Measurements from ENCODE around the gene MDN1. TPM values are rescaled to one million over a fixed set of nuclear protein-coding genes. Genes with fewer than 3 reads are reported as not detected.
"Not testable (repeated sequence)": the region's sequence is repeated elsewhere in the genome, so short reads cannot be mapped to it uniquely, and the experiment has no call there.

The MDN1 gene
- total RNA-seq, 1 experiment from 2014 or later: 53.2 TPM

DNA sequence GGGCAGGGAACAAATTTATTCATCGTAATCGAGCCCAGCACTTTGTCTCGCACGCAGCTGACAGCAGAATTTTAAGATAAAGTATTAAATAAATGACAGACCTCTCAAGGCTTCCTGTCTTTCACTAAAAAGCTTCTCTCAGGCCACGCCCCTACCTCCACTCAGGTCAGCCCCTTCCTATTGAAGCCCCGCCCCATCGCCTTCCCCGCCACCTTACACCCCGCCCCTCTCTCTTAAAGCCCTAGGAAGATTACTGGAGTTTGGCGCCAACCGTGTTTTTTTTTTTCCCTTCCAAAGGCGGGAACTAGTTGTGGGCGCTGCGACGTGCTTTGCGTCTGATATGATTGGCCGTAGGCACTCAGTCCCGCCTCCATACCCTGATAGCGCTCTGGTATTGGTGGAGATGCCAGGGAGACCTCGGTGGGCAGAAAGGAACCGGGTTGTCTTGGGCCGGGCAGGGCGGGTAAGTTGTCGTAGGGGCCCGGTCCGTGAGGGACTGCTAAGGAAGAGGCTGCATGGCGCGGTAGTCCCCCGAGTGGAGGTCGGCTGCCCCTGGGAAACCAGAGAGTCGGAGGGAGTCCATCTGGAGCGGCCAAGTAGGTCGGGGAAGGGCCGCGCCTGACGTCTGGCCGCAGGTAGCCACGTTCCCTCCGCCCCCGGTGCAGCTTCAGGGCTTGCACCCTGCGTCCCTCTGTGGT is 10.0 kb upstream of the MDN1 start, which contains the start of gene CASP8AP2:
Gene CASP8AP2 (plus strand): TSS at position 409 of the 698 bp plus-strand sequence.
- H3K36me3 ChIP-seq (replicated peaks; ENCODE audit: control insufficient read depth, insufficient read depth, low read length): peaks cover 9% of the 10 kb centered on the region
- peak; percentile 94 for DNase-seq
- peak within 1 kb of the TSS; percentile 95 for H3K4me3 ChIP-seq (ENCODE audit: insufficient read depth, low read depth, low read length)
- no peaks in the 10 kb centered on the region for H3K27me3 ChIP-seq (ENCODE audit: control insufficient read depth, insufficient read depth, low read length)

DNA sequence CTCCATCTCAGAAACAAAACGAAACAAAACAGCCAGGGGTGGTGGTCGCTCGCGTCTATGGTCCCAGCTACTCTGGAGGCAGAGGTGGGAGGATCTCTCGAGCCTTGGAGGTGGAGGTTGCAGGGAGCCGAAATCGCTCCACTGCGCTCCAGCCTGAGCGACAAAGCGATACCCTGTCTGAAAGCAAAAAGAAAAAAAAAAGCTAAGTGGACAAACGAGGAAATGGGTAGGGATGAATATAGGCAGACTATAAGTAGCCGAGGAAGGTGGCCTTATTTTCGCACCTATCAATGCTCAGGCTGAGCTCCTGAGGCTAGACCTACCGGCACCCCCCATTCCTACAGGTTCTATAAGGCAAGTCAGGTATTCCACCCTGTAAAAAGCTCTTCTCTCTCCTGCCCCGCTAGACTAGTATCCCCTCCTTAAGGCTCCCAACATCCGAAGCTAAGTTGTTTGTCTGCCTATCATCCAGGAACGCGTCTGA is 9.4 kb upstream of the MDN1 start:
- Histone ChIP-seq H3K36me3 (replicated peaks; ENCODE audit: control insufficient read depth, insufficient read depth, low read length) (peaks cover 9% of the 10 kb centered on the region), H3K27me3 (ENCODE audit: control insufficient read depth, insufficient read depth, low read length) (no peaks in the 10 kb centered on the region), H3K4me3 (ENCODE audit: insufficient read depth, low read depth, low read length) (peak overlapping the region; percentile 50)
- peak; percentile 57 for DNase-seq

DNA sequence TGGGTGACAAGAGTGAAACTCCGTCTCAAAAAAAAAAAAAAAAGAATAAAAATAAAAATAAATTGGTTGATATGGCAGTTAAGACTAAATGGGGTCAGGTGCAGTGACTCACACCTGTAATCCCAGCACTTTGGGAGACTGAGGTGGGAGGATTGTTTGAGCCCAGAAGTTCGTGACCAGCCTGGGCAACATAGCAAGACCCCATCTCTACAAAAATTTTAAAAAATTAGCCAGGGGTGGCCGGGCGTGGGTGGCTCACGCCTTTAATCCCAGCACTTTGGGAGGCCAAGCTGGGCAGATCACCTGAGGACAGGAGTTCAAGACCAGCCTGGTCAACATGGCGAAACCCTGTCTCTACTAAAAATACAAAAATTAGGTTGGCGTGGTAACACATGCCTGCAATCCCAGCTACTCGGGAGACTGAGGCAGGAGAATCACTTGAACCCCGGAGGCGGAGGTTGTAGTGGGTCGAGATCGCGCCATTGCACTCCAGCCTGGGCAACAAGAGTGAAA is 8.9 kb upstream of the MDN1 start:
- H3K27me3 ChIP-seq (ENCODE audit: control insufficient read depth, insufficient read depth, low read length); DNase-seq; H3K36me3 ChIP-seq (replicated peaks; ENCODE audit: control insufficient read depth, insufficient read depth, low read length): not testable (repeated sequence)
- peak overlapping the region; percentile 50; the same call in 1 of the 2 replicates for H3K4me3 ChIP-seq (ENCODE audit: insufficient read depth, low read depth, low read length)

DNA sequence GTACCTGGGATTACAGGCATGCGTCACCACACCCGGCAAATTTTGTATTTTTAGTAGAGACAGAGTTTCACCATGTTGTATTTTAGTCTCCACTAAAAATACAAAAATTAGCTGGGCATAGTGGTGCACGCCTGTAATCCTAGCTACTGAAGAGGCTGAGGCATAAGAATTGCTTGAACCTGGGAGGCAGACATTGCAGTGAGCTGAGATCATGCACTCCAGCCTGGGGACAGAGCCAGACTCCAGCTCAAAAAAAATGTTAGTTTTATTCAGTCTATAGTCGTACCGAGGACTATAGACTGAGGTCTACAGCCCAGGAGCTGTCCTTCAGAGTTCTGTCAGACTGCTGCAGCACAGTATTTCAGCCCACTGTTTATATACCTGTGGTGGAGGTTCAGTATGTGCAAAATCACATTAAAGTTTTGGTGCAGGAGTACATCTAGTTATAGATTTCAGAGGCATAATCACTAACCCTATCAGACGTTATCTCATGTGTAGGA is 6.5 kb upstream of the MDN1 start:
- DNase-seq: no peak
- no peaks in the 10 kb centered on the region for H3K36me3 ChIP-seq (replicated peaks; ENCODE audit: control insufficient read depth, insufficient read depth, low read length)
- H3K27me3 ChIP-seq (ENCODE audit: control insufficient read depth, insufficient read depth, low read length): no peaks in the 10 kb centered on the region
- no peak overlapping the region for H3K4me3 ChIP-seq (ENCODE audit: insufficient read depth, low read depth, low read length)

DNA sequence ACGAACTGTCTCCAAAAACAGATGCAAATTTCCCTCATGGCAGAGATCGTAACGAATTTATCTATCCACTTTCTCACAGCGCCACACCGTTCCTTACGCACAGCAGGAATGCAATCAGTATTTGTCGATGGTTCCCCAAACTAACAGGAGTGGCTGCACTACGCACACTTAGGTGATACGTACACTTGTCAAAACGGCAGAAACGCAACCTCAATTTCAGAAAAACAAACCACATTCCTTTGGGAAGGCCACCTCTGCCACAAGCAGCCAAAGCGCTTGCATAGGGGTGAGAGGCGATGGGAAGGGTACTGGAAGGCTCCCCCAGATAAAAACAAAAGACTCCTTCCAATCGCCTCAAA is 638 bp downstream of the MDN1 start:
- DNase-seq: no peak
- H3K4me3 ChIP-seq (ENCODE audit: insufficient read depth, low read depth, low read length): peak overlapping the region; percentile 99
- no peaks in the 10 kb centered on the region for H3K27me3 ChIP-seq (ENCODE audit: control insufficient read depth, insufficient read depth, low read length)
- H3K36me3 ChIP-seq (replicated peaks; ENCODE audit: control insufficient read depth, insufficient read depth, low read length): peaks cover 2% of the 10 kb centered on the region

DNA sequence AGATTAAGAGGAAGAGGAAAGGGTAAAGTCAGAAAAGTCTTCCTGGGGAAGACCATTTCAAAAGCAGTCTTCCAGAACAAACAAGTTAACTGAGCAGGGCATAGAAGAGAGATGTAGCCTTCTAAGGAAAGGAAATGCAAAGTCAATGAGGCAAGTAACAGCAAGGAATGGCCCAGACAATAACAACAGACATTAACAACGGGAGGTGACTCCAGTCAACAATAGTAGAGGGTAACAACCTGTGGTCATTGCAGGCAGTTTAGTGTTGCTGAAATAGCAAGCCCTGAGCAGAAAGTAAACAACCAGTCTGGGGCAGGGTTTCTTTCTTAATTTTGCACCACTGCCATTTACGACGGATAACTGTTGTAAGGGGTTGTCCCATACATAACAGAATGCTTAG is 2.1 kb downstream of the MDN1 start:
- H3K27me3 ChIP-seq (ENCODE audit: control insufficient read depth, insufficient read depth, low read length): no peaks in the 10 kb centered on the region
- peaks cover 2% of the 10 kb centered on the region for H3K36me3 ChIP-seq (replicated peaks; ENCODE audit: control insufficient read depth, insufficient read depth, low read length)
- peak; percentile 71 for DNase-seq
- H3K4me3 ChIP-seq (ENCODE audit: insufficient read depth, low read depth, low read length): peak overlapping the region; percentile 99

DNA sequence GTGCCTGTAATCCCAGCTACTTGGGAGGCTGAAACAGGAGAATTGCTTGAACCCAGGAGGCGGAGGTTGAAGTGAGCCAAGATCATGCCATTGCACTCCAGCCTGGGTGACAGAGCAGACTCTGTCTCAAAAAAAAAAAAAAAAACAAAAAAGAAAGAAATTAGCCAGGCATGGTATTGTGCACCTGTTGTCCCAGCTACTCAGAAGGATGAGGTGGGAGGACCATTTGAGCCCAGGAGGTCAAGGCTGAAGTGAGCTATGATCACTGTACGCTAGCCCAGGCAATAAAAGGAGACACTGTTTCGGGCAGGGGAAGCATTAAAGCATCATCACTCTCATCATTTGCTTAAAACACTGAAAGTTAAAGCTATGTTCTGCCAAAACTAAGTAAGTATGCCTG is 6.2 kb downstream of the MDN1 start:
- not testable (repeated sequence) for H3K27me3 ChIP-seq (ENCODE audit: control insufficient read depth, insufficient read depth, low read length); H3K36me3 ChIP-seq (replicated peaks; ENCODE audit: control insufficient read depth, insufficient read depth, low read length); H3K4me3 ChIP-seq (ENCODE audit: insufficient read depth, low read depth, low read length); DNase-seq

DNA sequence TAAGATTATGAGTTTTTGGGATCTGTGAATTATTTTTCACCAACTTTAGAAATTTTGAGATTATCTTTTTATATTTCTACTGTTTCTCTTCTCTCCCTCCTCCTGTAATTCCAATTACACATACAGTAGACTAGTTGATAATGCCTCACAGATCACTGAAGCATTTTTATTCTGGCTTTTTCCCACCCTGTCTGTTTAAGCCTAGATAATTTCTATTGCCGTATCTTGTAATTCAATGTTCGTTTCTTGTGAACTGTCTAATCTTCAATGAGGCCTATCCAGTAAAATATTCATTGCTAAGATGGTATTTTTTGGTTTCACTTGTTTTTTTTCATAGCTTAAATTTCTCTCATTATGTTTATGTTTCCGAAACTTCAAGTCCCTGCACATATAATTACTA is 12.0 kb downstream of the MDN1 start:
- Histone ChIP-seq H3K4me3 (ENCODE audit: insufficient read depth, low read depth, low read length) (no peak overlapping the region), H3K36me3 (replicated peaks; ENCODE audit: control insufficient read depth, insufficient read depth, low read length) (peaks cover 3% of the 10 kb centered on the region), H3K27me3 (ENCODE audit: control insufficient read depth, insufficient read depth, low read length) (no peaks in the 10 kb centered on the region)
- DNase-seq: no peak

DNA sequence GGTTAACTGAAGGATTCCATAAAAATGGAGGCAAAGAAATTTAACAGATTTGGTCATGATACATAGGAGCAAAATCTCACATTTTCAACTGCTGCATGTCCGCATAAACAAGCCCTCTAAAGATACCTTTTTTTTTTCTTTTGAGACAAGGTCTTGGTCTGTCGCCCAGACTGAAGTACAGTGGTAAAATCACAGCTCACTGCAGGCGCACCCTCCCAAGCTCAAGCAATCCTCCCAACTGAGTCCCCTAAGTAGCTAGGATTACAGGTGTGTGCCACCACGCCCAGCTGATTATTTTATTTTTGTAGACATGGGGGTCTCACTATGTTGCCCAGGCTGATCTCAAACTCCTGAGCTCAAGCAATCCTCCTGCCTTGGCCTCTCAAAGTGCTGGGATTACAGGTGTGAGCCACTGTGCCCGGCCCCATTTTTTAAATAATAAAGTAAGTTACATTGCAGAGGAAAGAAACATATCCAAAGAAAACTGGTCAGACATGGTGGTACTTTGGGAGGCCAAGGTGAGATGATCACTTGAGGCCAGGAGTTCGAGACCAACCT is 13.7 kb downstream of the MDN1 start:
- no peaks in the 10 kb centered on the region for H3K27me3 ChIP-seq (ENCODE audit: control insufficient read depth, insufficient read depth, low read length)
- no peak overlapping the region for H3K4me3 ChIP-seq (ENCODE audit: insufficient read depth, low read depth, low read length)
- DNase-seq: no peak
- H3K36me3 ChIP-seq (replicated peaks; ENCODE audit: control insufficient read depth, insufficient read depth, low read length): peaks cover 4% of the 10 kb centered on the region

DNA sequence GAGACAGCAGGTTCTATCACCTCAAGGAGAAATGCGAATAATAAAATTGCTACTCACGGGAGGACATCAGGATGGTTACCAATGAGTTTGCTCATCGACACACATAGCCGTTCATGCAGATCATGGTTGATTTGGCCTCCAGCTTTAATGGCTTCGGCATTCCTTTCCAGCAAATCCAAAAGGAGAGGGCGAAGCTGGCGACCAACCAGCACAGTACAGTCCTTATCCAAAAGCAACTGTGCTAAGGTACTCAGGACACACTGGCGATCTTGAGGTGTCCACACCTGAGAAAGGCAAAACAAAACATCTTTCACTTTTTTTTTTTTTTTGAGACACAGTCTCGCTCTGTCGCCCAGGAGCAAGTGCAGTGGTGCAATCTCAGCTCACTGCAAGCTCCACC is 16.3 kb downstream of the MDN1 start:
- peaks cover 6% of the 10 kb centered on the region for H3K36me3 ChIP-seq (replicated peaks; ENCODE audit: control insufficient read depth, insufficient read depth, low read length)
- DNase-seq: no peak
- no peak overlapping the region for H3K4me3 ChIP-seq (ENCODE audit: insufficient read depth, low read depth, low read length)
- no peaks in the 10 kb centered on the region for H3K27me3 ChIP-seq (ENCODE audit: control insufficient read depth, insufficient read depth, low read length)

DNA sequence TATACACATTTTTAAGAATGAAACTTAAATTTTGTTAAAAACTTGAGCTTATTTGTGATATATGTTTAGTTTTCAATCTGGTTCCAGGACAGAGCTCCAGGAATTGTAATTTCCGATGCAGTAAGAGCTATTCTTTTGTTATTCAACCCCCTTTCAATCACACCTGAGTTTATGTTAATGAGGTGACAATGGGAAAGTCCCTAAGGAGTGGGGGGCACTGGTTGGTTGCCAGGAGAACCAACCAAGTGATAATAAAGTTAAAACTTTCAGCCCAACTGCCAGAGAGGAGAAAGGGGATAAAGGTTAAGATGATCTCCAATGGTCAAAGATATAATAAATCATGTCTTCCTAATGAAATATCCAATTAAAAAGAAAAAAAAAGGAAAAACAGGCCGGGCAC is 19.8 kb downstream of the MDN1 start:
- Histone ChIP-seq H3K4me3 (ENCODE audit: insufficient read depth, low read depth, low read length) (no peak overlapping the region), H3K27me3 (ENCODE audit: control insufficient read depth, insufficient read depth, low read length) (no peaks in the 10 kb centered on the region), H3K36me3 (replicated peaks; ENCODE audit: control insufficient read depth, insufficient read depth, low read length) (peaks cover 7% of the 10 kb centered on the region)
- peak; percentile 79 for DNase-seq

DNA sequence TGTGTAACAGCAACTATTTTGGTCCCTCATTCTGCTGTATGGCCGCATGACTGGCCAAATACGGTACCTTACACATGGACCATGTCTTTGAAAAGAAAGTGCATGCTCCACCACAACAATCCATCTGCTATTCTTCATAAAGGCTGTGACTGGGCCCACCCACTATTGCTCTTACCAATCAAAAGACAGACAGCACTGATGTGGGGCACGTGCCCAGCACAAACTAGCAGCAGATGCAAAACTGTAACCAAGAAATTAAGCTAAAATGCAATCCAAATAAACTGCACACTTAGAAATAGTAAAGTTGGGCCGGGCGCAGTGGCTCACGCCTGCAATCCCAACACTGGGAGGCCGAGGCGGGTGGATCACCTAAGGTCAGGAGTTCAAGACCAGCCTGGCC is 20.5 kb downstream of the MDN1 start:
- no peak overlapping the region for H3K4me3 ChIP-seq (ENCODE audit: insufficient read depth, low read depth, low read length)
- DNase-seq: no peak
- H3K36me3 ChIP-seq (replicated peaks; ENCODE audit: control insufficient read depth, insufficient read depth, low read length): peaks cover 13% of the 10 kb centered on the region
- H3K27me3 ChIP-seq (ENCODE audit: control insufficient read depth, insufficient read depth, low read length): no peaks in the 10 kb centered on the region

DNA sequence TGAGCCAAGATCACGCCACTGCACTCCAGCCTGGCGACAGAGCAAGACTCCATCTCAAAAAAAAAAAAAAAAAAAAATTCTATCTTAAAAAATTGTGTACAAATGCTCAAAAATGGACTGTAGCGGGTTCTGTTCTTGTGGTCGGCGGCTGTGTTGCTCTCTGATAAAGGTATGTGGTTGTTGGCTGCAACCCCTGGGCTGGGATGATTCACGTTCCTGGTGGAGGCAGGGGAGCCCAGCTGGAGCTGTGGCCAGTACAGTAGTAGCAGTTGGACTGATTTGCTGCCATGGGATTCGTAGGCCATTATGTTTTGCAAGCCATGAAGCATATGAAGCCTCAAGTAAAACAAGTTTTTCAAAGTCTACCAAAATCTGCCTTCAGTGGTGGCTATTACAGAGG is 22.3 kb downstream of the MDN1 start:
- no peaks in the 10 kb centered on the region for H3K27me3 ChIP-seq (ENCODE audit: control insufficient read depth, insufficient read depth, low read length)
- no peak for DNase-seq
- no peak overlapping the region for H3K4me3 ChIP-seq (ENCODE audit: insufficient read depth, low read depth, low read length)
- peaks cover 24% of the 10 kb centered on the region for H3K36me3 ChIP-seq (replicated peaks; ENCODE audit: control insufficient read depth, insufficient read depth, low read length)

DNA sequence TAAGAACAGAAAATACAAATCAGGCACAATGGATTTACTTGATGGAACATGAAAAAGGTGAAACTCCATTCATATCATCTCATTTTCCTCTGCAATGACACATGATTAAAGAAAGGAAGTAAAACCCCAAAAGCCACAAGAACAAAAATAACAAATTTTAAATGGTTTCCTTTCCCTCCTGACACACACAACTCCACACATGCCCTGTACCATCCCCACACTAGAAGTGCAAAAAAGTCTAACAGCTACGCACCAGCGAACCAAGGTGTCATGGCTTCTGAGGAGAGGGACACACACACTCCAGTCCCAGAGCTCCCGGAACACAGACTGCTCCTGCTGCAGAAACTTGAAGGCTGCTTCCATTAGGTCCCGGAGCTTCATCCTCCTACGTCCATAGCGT is 25.3 kb downstream of the MDN1 start:
- Histone ChIP-seq H3K36me3 (replicated peaks; ENCODE audit: control insufficient read depth, insufficient read depth, low read length) (peaks cover 38% of the 10 kb centered on the region), H3K27me3 (ENCODE audit: control insufficient read depth, insufficient read depth, low read length) (no peaks in the 10 kb centered on the region), H3K4me3 (ENCODE audit: insufficient read depth, low read depth, low read length) (no peak overlapping the region)
- DNase-seq: no peak

DNA sequence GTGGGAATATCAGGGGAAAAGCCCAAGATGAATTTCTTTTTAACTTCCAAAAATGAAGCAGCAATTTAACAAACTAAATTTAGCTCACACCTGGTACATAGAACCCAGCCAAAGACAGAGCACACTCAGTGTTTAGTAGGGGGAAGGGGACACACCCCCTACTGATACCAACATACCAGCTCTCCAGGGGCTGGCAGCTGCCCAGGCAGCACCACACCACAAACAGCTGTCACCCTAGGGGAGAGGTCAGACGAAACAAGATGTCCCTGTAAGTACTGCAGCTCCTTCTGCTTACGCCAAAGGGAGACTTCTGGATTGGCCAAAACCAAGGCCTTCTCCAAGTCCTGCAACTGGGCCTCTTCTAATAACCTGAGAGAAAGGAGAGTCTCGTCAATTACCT is 26.0 kb downstream of the MDN1 start:
- DNase-seq: no peak
- H3K27me3 ChIP-seq (ENCODE audit: control insufficient read depth, insufficient read depth, low read length): no peaks in the 10 kb centered on the region
- H3K4me3 ChIP-seq (ENCODE audit: insufficient read depth, low read depth, low read length): no peak overlapping the region
- peaks cover 35% of the 10 kb centered on the region for H3K36me3 ChIP-seq (replicated peaks; ENCODE audit: control insufficient read depth, insufficient read depth, low read length)
